ENCODE data around the gene HOXB5.

HOXB5 gene

DNA sequence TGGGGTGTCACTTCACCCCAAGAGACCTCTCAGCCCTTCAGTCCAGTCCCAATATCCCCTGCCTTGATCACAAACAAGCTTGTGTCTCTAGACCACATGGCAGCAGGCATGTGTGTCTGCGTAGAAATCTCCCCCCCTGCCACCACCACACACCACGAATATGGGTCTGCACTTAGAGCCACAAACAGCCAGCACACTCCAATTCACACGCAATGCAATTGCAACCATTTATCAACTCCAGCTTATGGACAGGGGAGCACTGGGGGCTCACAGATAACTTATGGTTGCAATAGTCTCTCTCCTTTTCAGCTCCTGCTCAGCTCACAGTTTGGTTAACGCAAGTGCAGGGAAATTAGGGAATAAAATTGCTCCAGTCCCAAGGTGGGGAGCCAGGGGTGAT is 30.0 kb upstream of the HOXB5 start:
- TF ChIP-seq, protein P1, sequence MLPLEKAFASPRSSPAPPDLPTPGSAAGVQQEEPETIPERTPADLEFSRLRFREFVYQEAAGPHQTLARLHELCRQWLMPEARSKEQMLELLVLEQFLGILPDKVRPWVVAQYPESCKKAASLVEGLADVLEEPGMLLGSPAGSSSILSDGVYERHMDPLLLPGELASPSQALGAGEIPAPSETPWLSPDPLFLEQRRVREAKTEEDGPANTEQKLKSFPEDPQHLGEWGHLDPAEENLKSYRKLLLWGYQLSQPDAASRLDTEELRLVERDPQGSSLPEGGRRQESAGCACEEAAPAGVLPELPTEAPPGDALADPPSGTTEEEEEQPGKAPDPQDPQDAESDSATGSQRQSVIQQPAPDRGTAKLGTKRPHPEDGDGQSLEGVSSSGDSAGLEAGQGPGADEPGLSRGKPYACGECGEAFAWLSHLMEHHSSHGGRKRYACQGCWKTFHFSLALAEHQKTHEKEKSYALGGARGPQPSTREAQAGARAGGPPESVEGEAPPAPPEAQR (tag by site-specific recombination; IDR thresholded peaks at IDR 0.05), result no peak
- TF ChIP-seq, protein P2, sequence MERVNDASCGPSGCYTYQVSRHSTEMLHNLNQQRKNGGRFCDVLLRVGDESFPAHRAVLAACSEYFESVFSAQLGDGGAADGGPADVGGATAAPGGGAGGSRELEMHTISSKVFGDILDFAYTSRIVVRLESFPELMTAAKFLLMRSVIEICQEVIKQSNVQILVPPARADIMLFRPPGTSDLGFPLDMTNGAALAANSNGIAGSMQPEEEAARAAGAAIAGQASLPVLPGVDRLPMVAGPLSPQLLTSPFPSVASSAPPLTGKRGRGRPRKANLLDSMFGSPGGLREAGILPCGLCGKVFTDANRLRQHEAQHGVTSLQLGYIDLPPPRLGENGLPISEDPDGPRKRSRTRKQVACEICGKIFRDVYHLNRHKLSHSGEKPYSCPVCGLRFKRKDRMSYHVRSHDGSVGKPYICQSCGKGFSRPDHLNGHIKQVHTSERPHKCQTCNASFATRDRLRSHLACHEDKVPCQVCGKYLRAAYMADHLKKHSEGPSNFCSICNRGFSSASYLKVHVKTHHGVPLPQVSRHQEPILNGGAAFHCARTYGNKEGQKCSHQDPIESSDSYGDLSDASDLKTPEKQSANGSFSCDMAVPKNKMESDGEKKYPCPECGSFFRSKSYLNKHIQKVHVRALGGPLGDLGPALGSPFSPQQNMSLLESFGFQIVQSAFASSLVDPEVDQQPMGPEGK (tag by site-specific recombination; IDR thresholded peaks at IDR 0.05), result peak; percentile 59; the same call in 1 of the 2 replicates
- TF ChIP-seq ZNF473 (tag by site-specific recombination; IDR thresholded peaks at IDR 0.05) (no peak), ZNF416 (tag by site-specific recombination; IDR thresholded peaks at IDR 0.05) (no peak), GLIS2 (tag by site-specific recombination; IDR thresholded peaks at IDR 0.05) (peak; percentile 27; the same call in 1 of the 2 replicates), ZNF394 (tag by site-specific recombination; IDR thresholded peaks at IDR 0.05; ENCODE audit: borderline replicate concordance) (no peak), ZNF529 (tag by site-specific recombination; IDR thresholded peaks at IDR 0.05; ENCODE audit: insufficient replicate concordance) (no peak), ZNF600 (tag by site-specific recombination; IDR thresholded peaks at IDR 0.05) (peak; percentile 79), OSR2 (tag by site-specific recombination; IDR thresholded peaks at IDR 0.05) (no peak), ZSCAN16 (tag by site-specific recombination; IDR thresholded peaks at IDR 0.05) (no peak), ZNF221 (tag by site-specific recombination; IDR thresholded peaks at IDR 0.05; ENCODE audit: borderline replicate concordance) (no peak)
- TF ChIP-seq, protein P3, sequence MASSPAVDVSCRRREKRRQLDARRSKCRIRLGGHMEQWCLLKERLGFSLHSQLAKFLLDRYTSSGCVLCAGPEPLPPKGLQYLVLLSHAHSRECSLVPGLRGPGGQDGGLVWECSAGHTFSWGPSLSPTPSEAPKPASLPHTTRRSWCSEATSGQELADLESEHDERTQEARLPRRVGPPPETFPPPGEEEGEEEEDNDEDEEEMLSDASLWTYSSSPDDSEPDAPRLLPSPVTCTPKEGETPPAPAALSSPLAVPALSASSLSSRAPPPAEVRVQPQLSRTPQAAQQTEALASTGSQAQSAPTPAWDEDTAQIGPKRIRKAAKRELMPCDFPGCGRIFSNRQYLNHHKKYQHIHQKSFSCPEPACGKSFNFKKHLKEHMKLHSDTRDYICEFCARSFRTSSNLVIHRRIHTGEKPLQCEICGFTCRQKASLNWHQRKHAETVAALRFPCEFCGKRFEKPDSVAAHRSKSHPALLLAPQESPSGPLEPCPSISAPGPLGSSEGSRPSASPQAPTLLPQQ (tag by site-specific recombination; IDR thresholded peaks at IDR 0.05), result no peak
- TF ChIP-seq, protein P4, sequence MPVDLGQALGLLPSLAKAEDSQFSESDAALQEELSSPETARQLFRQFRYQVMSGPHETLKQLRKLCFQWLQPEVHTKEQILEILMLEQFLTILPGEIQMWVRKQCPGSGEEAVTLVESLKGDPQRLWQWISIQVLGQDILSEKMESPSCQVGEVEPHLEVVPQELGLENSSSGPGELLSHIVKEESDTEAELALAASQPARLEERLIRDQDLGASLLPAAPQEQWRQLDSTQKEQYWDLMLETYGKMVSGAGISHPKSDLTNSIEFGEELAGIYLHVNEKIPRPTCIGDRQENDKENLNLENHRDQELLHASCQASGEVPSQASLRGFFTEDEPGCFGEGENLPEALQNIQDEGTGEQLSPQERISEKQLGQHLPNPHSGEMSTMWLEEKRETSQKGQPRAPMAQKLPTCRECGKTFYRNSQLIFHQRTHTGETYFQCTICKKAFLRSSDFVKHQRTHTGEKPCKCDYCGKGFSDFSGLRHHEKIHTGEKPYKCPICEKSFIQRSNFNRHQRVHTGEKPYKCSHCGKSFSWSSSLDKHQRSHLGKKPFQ (tag by site-specific recombination; IDR thresholded peaks at IDR 0.05), result peak; percentile 92
- TF ChIP-seq, protein P5, sequence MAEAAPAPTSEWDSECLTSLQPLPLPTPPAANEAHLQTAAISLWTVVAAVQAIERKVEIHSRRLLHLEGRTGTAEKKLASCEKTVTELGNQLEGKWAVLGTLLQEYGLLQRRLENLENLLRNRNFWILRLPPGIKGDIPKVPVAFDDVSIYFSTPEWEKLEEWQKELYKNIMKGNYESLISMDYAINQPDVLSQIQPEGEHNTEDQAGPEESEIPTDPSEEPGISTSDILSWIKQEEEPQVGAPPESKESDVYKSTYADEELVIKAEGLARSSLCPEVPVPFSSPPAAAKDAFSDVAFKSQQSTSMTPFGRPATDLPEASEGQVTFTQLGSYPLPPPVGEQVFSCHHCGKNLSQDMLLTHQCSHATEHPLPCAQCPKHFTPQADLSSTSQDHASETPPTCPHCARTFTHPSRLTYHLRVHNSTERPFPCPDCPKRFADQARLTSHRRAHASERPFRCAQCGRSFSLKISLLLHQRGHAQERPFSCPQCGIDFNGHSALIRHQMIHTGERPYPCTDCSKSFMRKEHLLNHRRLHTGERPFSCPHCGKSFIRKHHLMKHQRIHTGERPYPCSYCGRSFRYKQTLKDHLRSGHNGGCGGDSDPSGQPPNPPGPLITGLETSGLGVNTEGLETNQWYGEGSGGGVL (tag by site-specific recombination; IDR thresholded peaks at IDR 0.05), result peak; percentile 33; the same call in 1 of the 2 replicates
- TF ChIP-seq, protein P6, sequence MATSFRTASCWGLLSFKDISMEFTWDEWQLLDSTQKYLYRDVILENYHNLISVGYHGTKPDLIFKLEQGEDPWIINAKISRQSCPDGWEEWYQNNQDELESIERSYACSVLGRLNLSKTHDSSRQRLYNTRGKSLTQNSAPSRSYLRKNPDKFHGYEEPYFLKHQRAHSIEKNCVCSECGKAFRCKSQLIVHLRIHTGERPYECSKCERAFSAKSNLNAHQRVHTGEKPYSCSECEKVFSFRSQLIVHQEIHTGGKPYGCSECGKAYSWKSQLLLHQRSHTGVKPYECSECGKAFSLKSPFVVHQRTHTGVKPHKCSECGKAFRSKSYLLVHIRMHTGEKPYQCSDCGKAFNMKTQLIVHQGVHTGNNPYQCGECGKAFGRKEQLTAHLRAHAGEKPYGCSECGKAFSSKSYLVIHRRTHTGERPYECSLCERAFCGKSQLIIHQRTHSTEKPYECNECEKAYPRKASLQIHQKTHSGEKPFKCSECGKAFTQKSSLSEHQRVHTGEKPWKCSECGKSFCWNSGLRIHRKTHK (tag by site-specific recombination; IDR thresholded peaks at IDR 0.05), result no peak
- Histone ChIP-seq H3K9me3 (ENCODE audit: control insufficient read depth, insufficient read depth, low read depth, low read length) (no peaks in the 10 kb centered on the region), H3K4me1 (ENCODE audit: control insufficient read depth, insufficient read depth, low read length) (peaks cover 33% of the 10 kb centered on the region), H3K36me3 (ENCODE audit: control insufficient read depth in 2 of 2, insufficient read depth in 1 of 2, low read length in 2 of 2) (peaks cover 0 to 26% of the 10 kb centered on the region in 2 experiments; a peak in 1 of 3 replicates), H3K27ac (ENCODE audit: extremely low read depth, low read depth, low read length) (no peak overlapping the region), H3K4me3 (ENCODE audit: low read depth, low read length) (no peak overlapping the region)
- CTCF ChIA-PET, result interaction anchor here (1.0 to 5.0 kb wide), 15 partner anchors 11 to 575 kb away, joined by 3 to 37 read pairs (median 3); partner anchors contain the start of genes HOXB5 and NFE2L1
- POLR2A ChIA-PET, result interaction anchor here (1.1 to 1.4 kb wide), 2 partner anchors 11 to 26 kb away, joined by 3 to 7 read pairs; no protein-coding TSS in a partner anchor
